Neural progenitor cell (in vitro differentiated cells): ENCODE data around the gene LDLRAD2. TPM values are rescaled to one million over a fixed set of nuclear protein-coding genes. Genes with fewer than 3 reads are reported as not detected.

ENCODE experiments used
- DNase-seq: peaks from one replicate; pipeline ENCODE4 v3.0.0-alpha.2; 2016; ENCODE audit warnings: low spot score
- H2AFZ ChIP-seq: fragments of 200-600 bp; sonication (generic); replicated peaks from 2 replicates; pipeline ENCODE4 v1.6.1; 2016; ENCODE audit warnings: antibody characterized with exemption
- H3F3A ChIP-seq: fragments of 200-600 bp; sonication (generic); 2 replicates; pipeline ENCODE4 v1.6.1; 2016; ENCODE audit warnings: antibody characterized with exemption, low read depth
- H3K27ac ChIP-seq: fragments of 200-600 bp; sonication (generic); 2 replicates; pipeline ENCODE4 v1.5.1; 2016; ENCODE audit warnings: mild to moderate bottlenecking
- H3K27me3 ChIP-seq: fragments of 200-600 bp; sonication (generic); 2 replicates; pipeline ENCODE4 v1.6.1; 2016; ENCODE audit warnings: mild to moderate bottlenecking, moderate library complexity
- H3K36me3 ChIP-seq: fragments of 200-600 bp; sonication (generic); 2 replicates; pipeline ENCODE4 v1.5.1; 2016
- H3K4me1 ChIP-seq: fragments of 200-600 bp; sonication (generic); 2 replicates; pipeline ENCODE4 v1.6.1; 2016; ENCODE audit warnings: mixed run types
- H3K4me2 ChIP-seq: fragments of 200-600 bp; sonication (generic); 2 replicates; pipeline ENCODE4 v1.6.1; 2016
- H3K4me3 ChIP-seq: fragments of 200-600 bp; sonication (generic); 2 replicates; pipeline ENCODE4 v1.5.1; 2016
- H3K79me2 ChIP-seq: fragments of 200-600 bp; sonication (generic); 2 replicates; pipeline ENCODE4 v1.6.1; 2016; ENCODE audit warnings: low read depth
- H3K9ac ChIP-seq: fragments of 200-600 bp; sonication (generic); 2 replicates; pipeline ENCODE4 v1.6.1; 2016
- H3K9me3 ChIP-seq: fragments of 200-600 bp; sonication (generic); 2 replicates; pipeline ENCODE4 v1.5.1; 2016; ENCODE audit warnings: low read depth
- H4K20me1 ChIP-seq: fragments of 200-600 bp; sonication (generic); 2 replicates; pipeline ENCODE4 v1.6.1; 2016; ENCODE audit warnings: low read depth
- H3K27ac Mint-ChIP-seq: 3 replicates; pipeline ENCODE4 v1.8.0; 2021; ENCODE audit warnings: mixed read lengths
- H3K27me3 Mint-ChIP-seq: 2 replicates; pipeline ENCODE4 v1.8.0; 2022; ENCODE audit warnings: low read depth, mild to moderate bottlenecking, inconsistent platforms, moderate library complexity, mixed read lengths; ENCODE audit not compliant: insufficient read depth
- H3K36me3 Mint-ChIP-seq: 3 replicates; pipeline ENCODE4 v1.8.0; 2021; ENCODE audit warnings: mixed read lengths
- H3K4me1 Mint-ChIP-seq: 3 replicates; pipeline ENCODE4 v1.8.0; 2021; ENCODE audit warnings: mixed read lengths
- H3K4me3 Mint-ChIP-seq: 3 replicates; pipeline ENCODE4 v1.8.0; 2021; ENCODE audit warnings: mild to moderate bottlenecking, moderate library complexity, mixed read lengths
- H3K9me3 Mint-ChIP-seq: 3 replicates; pipeline ENCODE4 v1.8.0; 2020; ENCODE audit warnings: mixed read lengths
- CTCF ChIP-seq: fragments of 200-600 bp; sonication (generic); IDR thresholded peaks from 2 replicates; pipeline ENCODE4 v1.5.1; 2017; ENCODE audit warnings: antibody characterized with exemption, mild to moderate bottlenecking
- EZH2 ChIP-seq: fragments of 200-600 bp; sonication (generic); IDR thresholded peaks from 2 replicates; pipeline ENCODE4 v1.6.1; 2017; ENCODE audit warnings: antibody characterized with exemption, mild to moderate bottlenecking, moderate library complexity
- EZH2phosphoT487 ChIP-seq: fragments of 200-600 bp; sonication (generic); IDR thresholded peaks from 2 replicates; pipeline ENCODE4 v1.6.1; 2017; ENCODE audit warnings: antibody characterized with exemption
- total RNA-seq: library from RNA; depleted of rRNA; stranded (reverse); fragments of >200 nt; gene quantifications from 2 replicates; pipeline ENCODE4 v1.2.3, GENCODE V29; 2015; ENCODE audit warnings: low replicate concordance

LDLRAD2 gene
- total RNA-seq, 1 donor from 2014 or later: 0.67 TPM

- Histone ChIP-seq H2AFZ (no peak overlapping the region), H3K4me2 (peak overlapping the region; percentile 86), H3K79me2 (peaks cover 58% of the 10 kb centered on the region), H3K4me1 (peaks cover 5% of the 10 kb centered on the region), H4K20me1 (peaks cover 30% of the 10 kb centered on the region), H3K36me3 (no peaks in the 10 kb centered on the region), H3K27ac (no peak overlapping the region), H3K9ac (no peak overlapping the region), H3K4me3 (peak overlapping the region; percentile 71), H3K9me3 (no peaks in the 10 kb centered on the region), H3K27me3 (peaks cover 10% of the 10 kb centered on the region), H3F3A (peaks cover 19% of the 10 kb centered on the region)
- Mint-ChIP-seq H3K9me3 (peaks cover 8% of the 10 kb centered on the region), H3K4me3 (peak overlapping the region; percentile 91), H3K27ac (peak overlapping the region; percentile 26), H3K36me3 (peaks cover 19% of the 10 kb centered on the region), H3K4me1 (peaks cover 16% of the 10 kb centered on the region), H3K27me3 (no peaks in the 10 kb centered on the region)
- DNase-seq: peak; percentile 34
- TF ChIP-seq EZH2 (no peak), EZH2phosphoT487 (no peak), CTCF (no peak)
Measured at GRCh38 chr1:21781815-21782348, 30.2 kb upstream of the LDLRAD2 start.

GRCh38 chr1:21782349-21782867 is 29.7 kb upstream of the LDLRAD2 start:
- H3K4me3 Mint-ChIP-seq: peak overlapping the region; percentile 91
- H3K36me3 ChIP-seq: no peaks in the 10 kb centered on the region
- H3K4me1 Mint-ChIP-seq: peaks cover 16% of the 10 kb centered on the region
- no peak overlapping the region for H3K27ac ChIP-seq
- H3K79me2 ChIP-seq: peaks cover 53% of the 10 kb centered on the region
- no peaks in the 10 kb centered on the region for H3K27me3 Mint-ChIP-seq
- peaks cover 5% of the 10 kb centered on the region for H3K4me1 ChIP-seq
- peaks cover 25% of the 10 kb centered on the region for H4K20me1 ChIP-seq
- H3K27ac Mint-ChIP-seq: peak overlapping the region; percentile 26
- peaks cover 16% of the 10 kb centered on the region for H3K36me3 Mint-ChIP-seq
- no peaks in the 10 kb centered on the region for H3K9me3 ChIP-seq
- H3K4me2 ChIP-seq: peak overlapping the region; percentile 86
- H3K27me3 ChIP-seq: peaks cover 10% of the 10 kb centered on the region
- peak overlapping the region; percentile 99 for H2AFZ ChIP-seq
- H3K9ac ChIP-seq: no peak overlapping the region
- DNase-seq: peak; percentile 76
- H3K9me3 Mint-ChIP-seq: peaks cover 8% of the 10 kb centered on the region
- peak overlapping the region; percentile 71 for H3K4me3 ChIP-seq
- TF ChIP-seq EZH2phosphoT487 (no peak), CTCF (peak; percentile 15)
- peaks cover 19% of the 10 kb centered on the region for H3F3A ChIP-seq

- Histone ChIP-seq H3K4me1 (peaks cover 5% of the 10 kb centered on the region), H4K20me1 (peaks cover 25% of the 10 kb centered on the region), H3F3A (peaks cover 19% of the 10 kb centered on the region), H3K27ac (peak within 1 kb of the TSS; percentile 90), H3K36me3 (no peaks in the 10 kb centered on the region), H3K27me3 (peaks cover 10% of the 10 kb centered on the region), H2AFZ (peak within 1 kb of the TSS; percentile 99), H3K9me3 (no peaks in the 10 kb centered on the region), H3K9ac (peak within 1 kb of the TSS; percentile 55), H3K79me2 (peaks cover 46% of the 10 kb centered on the region), H3K4me3 (peak within 1 kb of the TSS; percentile 71), H3K4me2 (peak within 1 kb of the TSS; percentile 86)
- H3K4me3 Mint-ChIP-seq: peak within 1 kb of the TSS; percentile 91
- H3K27ac Mint-ChIP-seq: peak within 1 kb of the TSS; percentile 99
- H3K9me3 Mint-ChIP-seq: peaks cover 6% of the 10 kb centered on the region
- H3K27me3 Mint-ChIP-seq: no peaks in the 10 kb centered on the region
- peaks cover 16% of the 10 kb centered on the region for H3K4me1 Mint-ChIP-seq
- no peak for TF ChIP-seq CTCF
- no peak for TF ChIP-seq EZH2phosphoT487
- no peak for TF ChIP-seq EZH2
- DNase-seq: peak; percentile 97
- H3K36me3 Mint-ChIP-seq: peaks cover 13% of the 10 kb centered on the region
Measured at GRCh38 chr1:21782868-21783678, 29.0 kb upstream of the LDLRAD2 start, which contains the start of gene USP48. Gene USP48 (minus strand): TSS chr1:21783149. CDS start chr1:21782957, 192 bp downstream.
